Spleen (tissue), 11 donors: ENCODE measurements around the gene STK40. TPM values are rescaled to one million over a fixed set of nuclear protein-coding genes. Genes with fewer than 3 reads are reported as not detected.

Source experiments
- DNase-seq: peaks from one replicate; pipeline ENCODE4 v3.0.0-alpha.2; 2020
- H3K27ac ChIP-seq, 8 donors: fragments of 200-600 bp; sonication (generic) in 7 of 8; 1 replicate in 4 of 8; 2 replicates in 4 of 8; pipeline versions ENCODE4 v1.5.0 to v1.8.0; 2016 to 2021; ENCODE audit warnings: inconsistent platforms in 4 of 8, mild to moderate bottlenecking in 4 of 8, moderate library complexity in 1 of 8
- H3K27me3 ChIP-seq, 7 donors: fragments of 200-600 bp; sonication (generic) in 6 of 7; replicated peaks in 1 of 7; 1 replicate in 4 of 7; 2 replicates in 3 of 7; pipeline versions ENCODE4 v1.5.0 to v1.8.0; 2016 to 2021; ENCODE audit warnings: inconsistent platforms in 3 of 7, mild to moderate bottlenecking in 1 of 7
- H3K36me3 ChIP-seq, 6 donors: fragments of 200-600 bp; sonication (generic) in 5 of 6; 1 replicate in 4 of 6; 2 replicates in 2 of 6; pipeline versions ENCODE4 v1.5.0 to v1.8.0; 2016 to 2021; ENCODE audit warnings: inconsistent platforms in 2 of 6
- H3K4me1 ChIP-seq, 6 donors: fragments of 200-600 bp; sonication (generic) in 5 of 6; 1 replicate in 3 of 6; 2 replicates in 3 of 6; pipeline versions ENCODE4 v1.5.0 to v1.8.0; 2016 to 2021; ENCODE audit warnings: inconsistent platforms in 3 of 6
- H3K4me3 ChIP-seq, 8 donors: fragments of 200-600 bp; sonication (generic) in 7 of 8; 1 replicate in 4 of 8; 2 replicates in 4 of 8; pipeline versions ENCODE4 v1.5.0 to v1.8.0; 2016 to 2021; ENCODE audit warnings: inconsistent platforms in 4 of 8, mild to moderate bottlenecking in 4 of 8, moderate library complexity in 2 of 8
- H3K9me3 ChIP-seq, 8 donors: fragments of 200-600 bp; sonication (generic) in 7 of 8; 1 replicate in 4 of 8; 2 replicates in 4 of 8; pipeline versions ENCODE4 v1.5.0 to v1.8.0; 2016 to 2021; ENCODE audit warnings: inconsistent platforms in 4 of 8
- CTCF ChIP-seq, 11 experiments: fragments of 200-600 bp in 7 of 11; fragments of 450-650 bp in 4 of 11; sonication (generic) in 4 of 11; IDR thresholded peaks in 8 of 11; conservative IDR thresholded peaks in 3 of 11; 1 replicate in 7 of 11; 2 replicates in 4 of 11; pipeline versions ENCODE4 v1.4.0 to v1.8.0; 2016 to 2021; ENCODE audit warnings: antibody characterized with exemption in 11 of 11, inconsistent platforms in 4 of 11, mild to moderate bottlenecking in 1 of 11
- POLR2A ChIP-seq, 3 donors: fragments of 450-650 bp; IDR thresholded peaks; one replicate each; pipeline ENCODE4 v1.5.1; 2017; ENCODE audit warnings: antibody characterized with exemption in 3 of 3, mild to moderate bottlenecking in 1 of 3
- POLR2AphosphoS5 ChIP-seq, 3 donors: sonication (generic); formaldehyde crosslinking; IDR thresholded peaks; one replicate each; pipeline ENCODE4 v1.5.1; 2017; ENCODE audit warnings: antibody characterized with exemption in 3 of 3
- WGBS, 5 donors: extraction: QIAGEN DNeasy Blood & Tissue Kit in 3 of 5; methylation state at CpG; one replicate each; pipeline versions ENCODE4 v1.1.5 to v1.1.7; 2013 to 2018; 5-methylcytosine and 5-hydroxymethylcytosine counted together
- intact Hi-C: fragments of 100-400 bp; cut with DNase I; formaldehyde crosslinking; loops from one replicate; pipeline ENCODE4 v1.15.0; 2023; ENCODE audit warnings: low total_unique reads
- polyA plus RNA-seq, 3 donors: library from polyadenylated mRNA; stranded (reverse); fragments of 200-250 nt; gene quantifications; one replicate each; pipeline ENCODE4 v1.2.1, GENCODE V29; 2013
- small RNA-seq, 4 donors: library from RNA; depleted of rRNA; stranded (forward); fragments of <200 nt; gene quantifications; one replicate each; pipeline ENCODE3, GENCODE V24; 2016
- total RNA-seq, 7 donors: library from RNA; depleted of rRNA in 3 of 7; stranded (reverse); fragments of >200 nt in 3 of 7; fragmentation: NEBNext Ultra II Directional in 4 of 7; extraction: Animal tissue kit (Norgen Biotek cat#: 25700) in 4 of 7; gene quantifications; one replicate each; pipeline versions ENCODE4 v1.1.0 to v1.2.1, GENCODE V29; 2016 to 2021
- donor health status: healthy with polysubstance abuse.
- donor health status: DM: no; HTN: no; CAD: no; lungs with moderate emphysema.
- donor health status: DM: no; HTN: no; CAD: no.
- donor health status: Bipolar disorder and iron deficiency.
- donor health status: healthy.
- donor health status: DM: no; HTN: no; CAD: no.
- donor health status: DM: yes; HTN: yes; CAD: no.

STK40 gene
- total and polyA plus RNA-seq, 10 donors, result 13.7 to 79.2 (median 48.9) TPM

GRCh38 chr1:36300526-36300925 is 85.2 kb downstream of the STK40 start:
- 60 to 89% (median 82%) methylated on average over 1 of the region's 1 CpG for WGBS, 5 donors
- H3K36me3 ChIP-seq, result peaks cover 0 to 97% (median 80%) of the 10 kb centered on the region in 6 donors
- intact Hi-C loops, result no loop called here

GRCh38 chr1:36298640-36299039 is 87.1 kb downstream of the STK40 start:
- Histone ChIP-seq H3K27ac (peak overlapping the region in 1 of 8 donors; percentile 22), H3K36me3 (peaks cover 0 to 100% (median 88%) of the 10 kb centered on the region in 6 donors), H3K4me1 (peaks cover 0 to 27% (median 7%) of the 10 kb centered on the region in 6 donors), H3K9me3 (no peaks in the 10 kb centered on the region), H3K27me3 (no peaks in the 10 kb centered on the region), H3K4me3 (no peak overlapping the region)
- no peak for DNase-seq
- intact Hi-C loops, result no loop called here
- no peak for TF ChIP-seq CTCF (IDR thresholded peaks at IDR 0.05 in 8 of 11, conservative IDR thresholded peaks at IDR 0.05 in 3 of 11)
- TF ChIP-seq POLR2A (IDR thresholded peaks at IDR 0.05), result no peak
- TF ChIP-seq POLR2AphosphoS5 (IDR thresholded peaks at IDR 0.05), result no peak
- WGBS, 5 donors, result 90 to 98% (median 92%) methylated on average over 5 of the region's 5 CpGs

More at GRCh38 chr1:36300526-36300925, 85.2 kb downstream of the STK40 start:
- Histone ChIP-seq H3K27ac (peak overlapping the region in 5 of 8 donors; percentile 12 to 50 (median 38)), H3K27me3 (no peaks in the 10 kb centered on the region), H3K4me3 (no peak overlapping the region), H3K4me1 (peaks cover 2 to 41% (median 19%) of the 10 kb centered on the region in 6 donors), H3K9me3 (no peaks in the 10 kb centered on the region)
- TF ChIP-seq CTCF (IDR thresholded peaks at IDR 0.05 in 8 of 11, conservative IDR thresholded peaks at IDR 0.05 in 3 of 11), result no peak
- TF ChIP-seq POLR2A (IDR thresholded peaks at IDR 0.05), result no peak
- TF ChIP-seq POLR2AphosphoS5 (IDR thresholded peaks at IDR 0.05), result no peak
- no peak for DNase-seq

- Histone ChIP-seq H3K27ac (no peak overlapping the region), H3K4me3 (no peak overlapping the region), H3K9me3 (no peaks in the 10 kb centered on the region), H3K4me1 (peaks cover 0 to 24% (median 7%) of the 10 kb centered on the region in 6 donors), H3K36me3 (peaks cover 0 to 100% (median 84%) of the 10 kb centered on the region in 6 donors), H3K27me3 (no peaks in the 10 kb centered on the region)
- WGBS, 5 donors, result 93 to 100% (median 95%) methylated on average over 2 of the region's 2 CpGs
- DNase-seq, result no peak
- intact Hi-C loops, result no loop called here
- TF ChIP-seq CTCF (IDR thresholded peaks at IDR 0.05 in 8 of 11, conservative IDR thresholded peaks at IDR 0.05 in 3 of 11), result no peak
- TF ChIP-seq POLR2A (IDR thresholded peaks at IDR 0.05), result no peak
- TF ChIP-seq POLR2AphosphoS5 (IDR thresholded peaks at IDR 0.05), result no peak
Measured at GRCh38 chr1:36297062-36297461, 88.7 kb downstream of the STK40 start.

- TF ChIP-seq CTCF (IDR thresholded peaks at IDR 0.05 in 8 of 11, conservative IDR thresholded peaks at IDR 0.05 in 3 of 11), result no peak
- TF ChIP-seq POLR2A (IDR thresholded peaks at IDR 0.05), result no peak
- no peak for TF ChIP-seq POLR2AphosphoS5 (IDR thresholded peaks at IDR 0.05)
- H3K36me3 ChIP-seq, result peaks cover 0 to 100% (median 84%) of the 10 kb centered on the region in 6 donors
Measured at GRCh38 chr1:36295390-36295789, 90.3 kb downstream of the STK40 start.

More at GRCh38 chr1:36295390-36295789, 90.3 kb downstream of the STK40 start:
- Histone ChIP-seq H3K9me3 (no peaks in the 10 kb centered on the region), H3K4me1 (peaks cover 0 to 35% (median 12%) of the 10 kb centered on the region in 6 donors), H3K27me3 (no peaks in the 10 kb centered on the region), H3K27ac (no peak overlapping the region), H3K4me3 (no peak overlapping the region)
- WGBS, 5 donors, result 69 to 94% (median 90%) methylated on average over 2 of the region's 2 CpGs
- intact Hi-C loops, result no loop called here
- DNase-seq, result no peak

Small RNA genes lying within 50 kb of the gene (small RNA-seq; reads per million reads assigned to genes)
- gene RNU4-27P (0 reads per million in 4 donors), gene SNORA63C (0.07 to 0.45 (median 0.22) reads per million in 4 donors)

Other genes starting within 250 kb of the STK40 start
- gene TRAPPC3, start 236.4 kb downstream of the STK40 start, total RNA-seq, result 10 to 100 TPM; 46.7 to 98.1 (median 56.4) TPM
- gene TRAPPC3, start 236.4 kb downstream of the STK40 start, polyA plus RNA-seq, result 10 to 100 TPM; 42.9 to 70.1 (median 60.2) TPM
- gene MAP7D1, start 229.8 kb downstream of the STK40 start, total RNA-seq, result 100 to 1,000 TPM in 3 of 7 donors, 10 to 100 TPM in 4; 72.6 to 116 (median 96.9) TPM
- gene MAP7D1, start 229.8 kb downstream of the STK40 start, polyA plus RNA-seq, result 10 to 100 TPM; 30.4 to 62.7 (median 38.0) TPM
- gene THRAP3, start 161.5 kb downstream of the STK40 start, total RNA-seq, result 100 to 1,000 TPM in 1 of 7 donors, 10 to 100 TPM in 6; 72.8 to 109 (median 95.4) TPM
- gene THRAP3, start 161.5 kb downstream of the STK40 start, polyA plus RNA-seq, result 10 to 100 TPM; 21.2 to 33.0 (median 27.0) TPM
- gene SH3D21, start 79.6 kb downstream of the STK40 start, total RNA-seq, result 1 to 10 TPM; 1.7 to 9.4 (median 7.2) TPM
- 1 to 10 TPM; 1.7 to 5.1 (median 1.9) TPM for gene SH3D21, start 79.6 kb downstream of the STK40 start, polyA plus RNA-seq
- gene EVA1B, start 62.3 kb downstream of the STK40 start, total RNA-seq, result 10 to 100 TPM; 31.1 to 77.4 (median 43.7) TPM
- 10 to 100 TPM; 17.2 to 45.1 (median 37.4) TPM for gene EVA1B, start 62.3 kb downstream of the STK40 start, polyA plus RNA-seq
- gene LSM10, start 12.0 kb upstream of the STK40 start, total RNA-seq, result 10 to 100 TPM; 42.9 to 62.2 (median 49.0) TPM
- 10 to 100 TPM; 65.1 to 87.6 (median 86.6) TPM for gene LSM10, start 12.0 kb upstream of the STK40 start, polyA plus RNA-seq
- gene OSCP1, start 64.5 kb upstream of the STK40 start, total RNA-seq, result 1 to 10 TPM; 1.1 to 3.3 (median 1.4) TPM
- gene OSCP1, start 64.5 kb upstream of the STK40 start, polyA plus RNA-seq, result 1 to 10 TPM in 1 of 3 donors, under 1 TPM in 2; 0.70 to 1.8 (median 0.76) TPM
- 10 to 100 TPM; 31.2 to 57.8 (median 38.0) TPM for gene MRPS15, start 78.5 kb upstream of the STK40 start, total RNA-seq
- gene MRPS15, start 78.5 kb upstream of the STK40 start, polyA plus RNA-seq, result 10 to 100 TPM; 75.8 to 94.3 (median 91.3) TPM
- 100 to 1,000 TPM; 200 to 795 (median 433) TPM for gene CSF3R, start 97.0 kb upstream of the STK40 start, total RNA-seq
- gene CSF3R, start 97.0 kb upstream of the STK40 start, polyA plus RNA-seq, result 10 to 100 TPM in 2 of 3 donors, 1 to 10 TPM in 1; 8.9 to 73.8 (median 52.7) TPM